Body of pancreas (tissue), 4 donors: ENCODE results near the gene SLC29A1. TPM values are rescaled to one million over a fixed set of nuclear protein-coding genes. Genes with fewer than 3 reads are reported as not detected.

ENCODE experiments used
- ATAC-seq: fragments of 150-250 bp; one replicate; pipeline ENCODE4 v1.9.1; 2016
- DNase-seq, 4 donors: peaks; one replicate each; pipeline ENCODE4 v3.0.0-alpha.2; 2019
- H3K27ac ChIP-seq, 4 donors: fragments of 200-600 bp; sonication (generic); 1 replicate in 3 of 4; 2 replicates in 1 of 4; pipeline versions ENCODE4 v1.5.1 to v1.6.1; 2016 to 2019; ENCODE audit warnings: mild to moderate bottlenecking in 1 of 4, mixed read lengths in 1 of 4, moderate library complexity in 1 of 4
- H3K27me3 ChIP-seq, 2 donors: fragments of 200-600 bp; sonication (generic); one replicate each; pipeline ENCODE4 v1.6.0; 2016; ENCODE audit warnings: mild to moderate bottlenecking in 1 of 2
- H3K36me3 ChIP-seq, 2 donors: fragments of 200-600 bp; sonication (generic); replicated peaks in 1 of 2; 2 replicates each; pipeline ENCODE4 v1.5.1; 2016; ENCODE audit warnings: low read depth in 2 of 2; ENCODE audit not compliant: insufficient read depth in 1 of 2
- H3K4me1 ChIP-seq: fragments of 200-600 bp; sonication (generic); one replicate; pipeline ENCODE4 v1.6.0; 2016
- H3K4me3 ChIP-seq, 2 donors: fragments of 200-600 bp; sonication (generic); 1 replicate in 1 of 2; 2 replicates in 1 of 2; pipeline ENCODE4 v1.5.1; 2016 to 2019
- H3K9me3 ChIP-seq, 3 donors: fragments of 200-600 bp; sonication (generic); 1 replicate in 2 of 3; 2 replicates in 1 of 3; pipeline ENCODE4 v1.5.1; 2016
- CTCF ChIP-seq, 7 experiments: fragments of 450-650 bp in 4 of 7; fragments of 200-600 bp in 3 of 7; sonication (generic) in 3 of 7; IDR thresholded peaks; one replicate each; pipeline ENCODE4 v1.5.1; 2016 to 2019; ENCODE audit warnings: antibody characterized with exemption in 7 of 7
- POLR2A ChIP-seq, 3 donors: fragments of 450-650 bp; IDR thresholded peaks; one replicate each; pipeline ENCODE4 v1.6.1; 2016; ENCODE audit warnings: antibody characterized with exemption in 3 of 3, mild to moderate bottlenecking in 2 of 3
- WGBS, 2 donors: methylation state at CpG; one replicate each; pipeline ENCODE4 v1.1.5; 2017; 5-methylcytosine and 5-hydroxymethylcytosine counted together
- intact Hi-C: fragments of 100-400 bp; cut with DNase I; formaldehyde crosslinking; loops from one replicate; pipeline ENCODE4 v1.15.1; 2023
- total RNA-seq, 2 donors: library from RNA; depleted of rRNA; stranded (reverse); fragments of >200 nt; gene quantifications; one replicate each; pipeline ENCODE4 v1.1.0, GENCODE V29; 2016

The SLC29A1 gene
- total RNA-seq, 2 donors from 2014 or later, result 44.8 to 90.3 TPM

GRCh38 chr6:44221291-44221960 lies 2.0 kb upstream of the SLC29A1 start:
- DNase-seq (peak; percentile 97 to 99 (median 98)), ATAC-seq (peak; percentile 69)
- Histone ChIP-seq H3K27ac (peak overlapping the region; percentile 92 to 95 (median 94)), H3K9me3 (no peaks in the 10 kb centered on the region), H3K4me3 (no peak overlapping the region), H3K27me3 (no peaks in the 10 kb centered on the region), H3K4me1 (peaks cover 90% of the 10 kb centered on the region), H3K36me3 (no peaks in the 10 kb centered on the region)
- peak; percentile 30 to 46 (median 43) for TF ChIP-seq POLR2A (IDR thresholded peaks at IDR 0.05)
- TF ChIP-seq CTCF (IDR thresholded peaks at IDR 0.05), result peak; percentile 77 to 98 (median 94)
- intact Hi-C loops, result no loop called here
- 3 to 6% methylated on average over 3 to 4 of the region's 4 CpGs for WGBS, 2 donors

GRCh38 chr6:44221961-44222335 lies 1.4 kb upstream of the SLC29A1 start:
- H3K27me3 ChIP-seq, result no peaks in the 10 kb centered on the region
- H3K36me3 ChIP-seq, result no peaks in the 10 kb centered on the region
- peaks cover 90% of the 10 kb centered on the region for H3K4me1 ChIP-seq
- peak overlapping the region; percentile 92 to 95 (median 94) for H3K27ac ChIP-seq
- no peak for DNase-seq
- ATAC-seq, result no peak
- TF ChIP-seq POLR2A (IDR thresholded peaks at IDR 0.05), result no peak
- TF ChIP-seq CTCF (IDR thresholded peaks at IDR 0.05), result no peak
- no peaks in the 10 kb centered on the region for H3K9me3 ChIP-seq
- H3K4me3 ChIP-seq, result no peak overlapping the region
- 28 to 48% methylated on average over 2 of the region's 2 CpGs for WGBS, 2 donors
- intact Hi-C loops, result no loop called here

- peak overlapping the region; percentile 92 to 95 (median 94) for H3K27ac ChIP-seq
- ATAC-seq (no peak), DNase-seq (no peak)
- H3K4me1 ChIP-seq, result peaks cover 90% of the 10 kb centered on the region
- no peaks in the 10 kb centered on the region for H3K27me3 ChIP-seq
- 30 to 33% methylated on average over 25 to 26 of the region's 26 CpGs for WGBS, 2 donors
- no peaks in the 10 kb centered on the region for H3K9me3 ChIP-seq
- TF ChIP-seq CTCF (IDR thresholded peaks at IDR 0.05), result no peak
- peak overlapping the region in 1 of 2 donors; percentile 21 for H3K4me3 ChIP-seq
- intact Hi-C loops, result no loop called here
- no peaks in the 10 kb centered on the region for H3K36me3 ChIP-seq
Measured at GRCh38 chr6:44222486-44223318, 693 bp upstream of the SLC29A1 start.

GRCh38 chr6:44224029-44224964 lies 902 bp downstream of the SLC29A1 start:
- Histone ChIP-seq H3K36me3 (no peaks in the 10 kb centered on the region), H3K4me3 (peak overlapping the region in 1 of 2 donors; percentile 21), H3K9me3 (no peaks in the 10 kb centered on the region), H3K4me1 (peaks cover 89% of the 10 kb centered on the region), H3K27ac (peak overlapping the region; percentile 92 to 95 (median 94)), H3K27me3 (no peaks in the 10 kb centered on the region)
- TF ChIP-seq CTCF (IDR thresholded peaks at IDR 0.05), result no peak
- no peak for TF ChIP-seq POLR2A (IDR thresholded peaks at IDR 0.05)
- WGBS, 2 donors, result 9 to 42% methylated on average over 4 to 18 of the region's 18 CpGs
- no peak for ATAC-seq
- no peak for DNase-seq
- intact Hi-C loops, result no loop called here
